KBM-7 (cell line): ENCODE measurements around the gene FAM3D.
A peak's percentile ranks its signal among the peaks of the same experiment; 100 is the strongest.
"Not testable (repeated sequence)": the region's sequence is repeated elsewhere in the genome, so short reads cannot be mapped to it uniquely, and the experiment has no call there.

ENCODE experiments used
- DNase-seq: peaks from one replicate; pipeline ENCODE4 v3.0.0-alpha.2; 2015
- in situ Hi-C: fragments of 300-500 bp; cut with MboI; formaldehyde crosslinking; loops from 2 replicates; pipeline ENCODE4 v1.14.3; 2020; ENCODE audit warnings: low sequenced_read_pairs, low pct_unique_long_range_greater_than_20kb, mixed read lengths

Gene FAM3D

GRCh38 chr3:58686847-58687246 lies 20.3 kb upstream of the FAM3D start:
- in situ Hi-C loops, result no loop called here
- no peak for DNase-seq

DNA sequence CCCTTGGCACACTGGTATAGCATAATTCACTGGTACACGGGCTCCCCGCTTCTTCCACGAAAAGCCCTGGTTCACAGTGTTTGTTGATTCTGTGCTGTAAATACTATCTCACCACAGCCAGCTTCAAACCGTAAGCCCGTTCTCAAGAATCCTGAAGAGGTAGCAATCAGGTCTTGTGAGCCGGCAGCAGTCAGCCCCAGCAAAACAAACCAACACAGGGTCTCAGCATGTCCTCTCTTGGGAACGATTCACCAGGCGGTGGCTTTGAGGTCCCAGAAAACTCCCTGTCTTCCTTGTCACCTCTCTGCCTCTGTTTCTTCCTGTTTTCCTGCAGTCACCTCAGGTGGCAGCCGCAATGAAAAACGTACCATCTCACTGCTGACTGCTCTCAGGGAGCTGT lies 19.1 kb upstream of the FAM3D start:
- no peak for DNase-seq
- in situ Hi-C loops, result no loop called here

DNA sequence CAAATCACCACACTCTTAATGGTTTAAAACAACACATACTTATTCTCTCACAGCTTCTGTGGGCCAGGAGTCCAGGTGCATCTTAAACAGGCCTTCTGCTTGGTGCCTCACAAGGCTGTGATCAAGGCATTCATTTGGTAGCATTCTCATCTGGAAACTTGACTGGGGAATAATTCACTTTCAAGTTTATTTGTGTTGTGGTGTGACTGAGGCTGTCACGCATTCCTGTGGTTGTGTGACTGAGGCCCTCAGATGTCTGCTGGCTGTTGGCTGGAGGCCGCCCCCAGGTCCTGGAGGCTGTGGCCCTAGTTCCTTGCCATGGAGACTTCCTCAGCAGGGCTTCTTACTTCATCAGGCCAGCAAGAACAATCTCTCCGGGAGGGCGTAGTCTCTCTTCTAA lies 16.9 kb upstream of the FAM3D start:
- in situ Hi-C loops, result no loop called here
- peak; percentile 5 for DNase-seq

- DNase-seq, result no peak
- in situ Hi-C loops, result no loop called here
Observed at GRCh38 chr3:58683001-58683458, 16.5 kb upstream of the FAM3D start.

- in situ Hi-C loops, result no loop called here
- no peak for DNase-seq
Observed at GRCh38 chr3:58681863-58682262, 15.3 kb upstream of the FAM3D start.

DNA sequence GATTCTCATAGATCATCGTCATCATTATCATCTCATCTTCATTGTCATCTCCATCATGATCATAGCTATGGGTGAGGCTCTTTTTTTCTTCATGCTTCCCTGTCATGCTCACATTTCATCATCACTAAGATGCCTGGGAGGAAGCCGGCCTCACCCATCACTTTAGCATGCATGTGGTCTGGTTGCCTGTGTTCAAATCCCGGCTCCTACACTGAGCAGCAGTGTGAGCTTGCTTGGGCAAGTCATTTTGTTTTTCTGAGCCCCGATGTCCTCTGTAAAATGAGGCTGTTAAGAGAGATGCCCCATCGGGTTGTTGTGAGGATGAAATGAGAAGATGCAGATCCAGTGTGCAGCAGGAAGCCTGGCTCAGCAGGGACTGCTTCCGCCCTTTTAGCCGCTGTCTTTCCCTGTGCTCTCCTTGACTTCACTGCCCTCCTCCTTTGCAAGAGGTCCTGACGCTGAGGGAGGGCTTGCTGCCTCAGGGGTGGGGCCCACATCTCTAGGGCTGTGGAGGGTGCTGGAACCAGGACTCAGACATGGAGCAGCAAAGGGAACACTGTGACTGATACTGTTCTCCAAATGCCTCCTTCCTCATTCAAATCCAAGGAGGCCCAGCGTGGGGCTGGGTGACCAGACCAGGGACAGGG lies 14.4 kb upstream of the FAM3D start:
- in situ Hi-C loops, result no loop called here
- DNase-seq, result no peak

- in situ Hi-C loops, result no loop called here
Observed at GRCh38 chr3:58679974-58680666, 13.5 kb upstream of the FAM3D start.

GRCh38 chr3:58679446-58679845 lies 12.9 kb upstream of the FAM3D start:
- in situ Hi-C loops, result no loop called here
- DNase-seq, result no peak

More at GRCh38 chr3:58679974-58680666, 13.5 kb upstream of the FAM3D start:
- no peak for DNase-seq

DNA sequence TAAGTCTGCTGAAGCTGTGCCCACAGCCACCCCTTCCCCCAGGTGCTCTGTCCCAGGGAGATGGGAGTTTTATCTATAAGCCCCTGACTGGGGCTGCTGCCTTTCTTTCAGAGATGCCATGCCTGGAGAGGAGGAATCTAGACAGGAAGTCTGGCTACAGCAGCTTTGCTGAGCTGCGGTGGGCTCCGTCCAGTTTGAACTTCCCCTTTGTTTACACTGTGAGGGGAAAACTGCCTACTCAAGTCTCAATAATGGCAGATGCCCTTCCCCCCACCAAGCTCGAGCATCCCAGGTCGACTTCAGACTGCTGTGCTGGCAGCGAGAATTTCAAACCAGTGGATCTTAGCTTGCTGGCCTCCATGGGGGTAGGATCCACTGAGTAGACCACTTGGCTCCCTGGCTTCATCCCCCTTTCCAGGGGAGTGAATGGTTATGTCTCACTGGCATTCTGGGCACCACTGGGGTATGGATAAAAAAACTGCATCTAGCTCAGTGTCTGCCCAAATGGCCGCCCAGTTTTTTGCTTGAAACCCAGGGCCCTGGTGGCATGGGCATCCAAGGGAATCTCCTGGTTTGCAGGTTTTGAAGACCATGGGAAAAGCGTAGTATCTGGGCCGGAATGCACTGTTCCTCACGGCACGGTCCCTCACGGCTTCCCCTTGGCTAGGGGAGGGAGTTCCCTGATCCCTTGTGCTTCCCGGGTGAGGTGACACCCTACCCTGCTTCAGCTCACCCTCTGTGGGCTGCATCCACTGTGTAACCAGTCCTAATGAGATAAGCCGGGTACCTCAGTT lies 11.8 kb upstream of the FAM3D start:
- in situ Hi-C loops, result not testable (repeated sequence)
- peak; percentile 58 for DNase-seq

DNA sequence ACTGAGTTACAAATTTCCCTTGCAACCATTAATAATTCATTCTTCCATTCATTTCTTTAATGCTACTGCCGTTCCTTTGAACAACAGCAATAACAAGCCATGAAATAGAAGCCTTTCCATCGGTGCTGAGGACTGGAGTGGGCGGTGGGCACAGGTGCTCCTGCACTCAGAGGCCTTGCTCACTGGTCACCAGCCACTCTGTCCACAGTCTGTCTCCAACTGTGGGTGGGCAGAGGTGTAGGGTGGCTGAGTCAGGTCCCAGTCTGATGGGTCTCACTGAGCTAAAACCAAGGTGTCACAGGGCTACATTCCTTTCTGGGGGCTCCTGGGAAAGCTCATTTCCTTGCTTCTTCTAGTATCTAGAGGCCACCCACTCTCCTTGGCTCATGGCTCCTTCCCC lies 6.3 kb upstream of the FAM3D start:
- DNase-seq, result no peak

GRCh38 chr3:58672451-58672850 lies 5.9 kb upstream of the FAM3D start:
- in situ Hi-C loops, result no loop called here
- no peak for DNase-seq

More for the DNA sequence above, 6.3 kb upstream of the FAM3D start:
- in situ Hi-C loops, result no loop called here

DNA sequence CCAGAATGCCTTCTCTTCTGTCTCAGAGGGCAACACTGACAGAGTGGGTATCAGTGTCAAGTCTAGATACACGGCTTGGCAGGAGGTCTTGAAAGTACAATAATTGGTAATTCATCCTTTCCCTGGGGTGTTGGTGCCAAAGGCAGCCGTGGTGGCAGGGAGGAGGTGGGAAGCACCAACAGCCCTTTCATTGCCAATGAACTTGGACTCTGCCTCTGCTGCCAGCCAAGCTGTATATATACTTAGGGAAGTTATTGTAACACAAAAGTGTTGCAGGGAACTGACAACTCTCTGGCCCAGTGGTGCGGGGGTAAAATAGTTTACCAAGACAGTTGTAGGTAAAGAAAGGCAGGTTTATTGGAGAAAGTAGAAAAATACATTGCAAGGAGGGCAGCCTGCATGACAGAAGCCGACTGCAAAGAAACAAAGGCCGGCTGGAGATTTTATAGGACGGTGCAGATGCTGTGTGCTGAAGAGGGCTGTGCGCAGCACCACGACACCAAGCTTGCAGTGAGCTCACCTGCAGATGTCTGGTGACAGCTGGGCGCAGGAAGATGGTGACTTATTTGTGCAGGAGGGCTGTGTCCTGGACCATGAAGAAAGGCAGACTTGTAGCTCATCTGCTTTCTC lies 4.0 kb upstream of the FAM3D start:
- in situ Hi-C loops, result no loop called here
- no peak for DNase-seq

DNA sequence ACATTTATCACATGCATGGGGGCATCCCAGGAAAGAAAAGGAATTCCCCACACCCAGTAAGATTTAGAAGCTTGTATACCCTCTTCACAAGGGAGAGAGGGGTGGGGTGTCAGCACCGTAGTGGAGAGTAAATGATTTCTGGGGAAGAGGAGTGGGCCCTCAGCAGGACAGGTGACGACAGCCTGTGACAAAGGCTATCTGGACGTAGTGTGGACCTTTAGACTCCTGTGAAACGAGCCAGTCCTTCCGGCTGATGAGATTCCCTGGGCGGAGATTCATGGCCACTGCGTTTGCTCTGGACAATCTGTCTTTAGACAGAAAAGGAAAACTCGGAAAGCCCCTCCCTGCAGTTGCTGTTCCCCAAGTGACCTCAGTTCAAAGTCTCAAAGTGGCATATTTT lies 1.7 kb upstream of the FAM3D start:
- no peak for DNase-seq
- in situ Hi-C loops, result no loop called here

- DNase-seq, result no peak
- in situ Hi-C loops, result no loop called here
Observed at GRCh38 chr3:58667704-58668103, 1.1 kb upstream of the FAM3D start.

- no peak for DNase-seq
- in situ Hi-C loops, result no loop called here
Observed at GRCh38 chr3:58667229-58667628, 655 bp upstream of the FAM3D start.

GRCh38 chr3:58665405-58665804 lies 1.2 kb downstream of the FAM3D start:
- no peak for DNase-seq
- in situ Hi-C loops, result no loop called here

DNA sequence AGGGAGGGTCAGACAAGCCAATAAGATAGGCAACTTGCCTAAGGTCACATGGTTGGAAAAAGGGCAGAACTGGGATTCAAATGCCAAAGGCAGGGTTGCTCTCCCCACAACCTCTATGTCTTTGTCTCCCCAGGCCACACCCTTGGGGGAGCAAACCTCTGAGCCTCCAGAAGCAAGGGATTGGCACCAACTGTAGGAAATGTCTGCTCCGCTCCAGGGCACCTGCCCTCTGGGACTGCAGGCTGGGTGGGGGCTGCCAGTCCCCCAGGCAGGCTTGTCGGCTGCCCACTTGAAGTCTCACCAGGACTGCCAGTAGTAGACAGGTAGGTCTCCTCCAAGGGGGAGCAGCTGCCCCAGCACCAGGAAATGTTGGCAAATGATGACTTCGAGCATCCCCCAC lies 2.0 kb downstream of the FAM3D start:
- in situ Hi-C loops, result no loop called here
- DNase-seq, result no peak

DNA sequence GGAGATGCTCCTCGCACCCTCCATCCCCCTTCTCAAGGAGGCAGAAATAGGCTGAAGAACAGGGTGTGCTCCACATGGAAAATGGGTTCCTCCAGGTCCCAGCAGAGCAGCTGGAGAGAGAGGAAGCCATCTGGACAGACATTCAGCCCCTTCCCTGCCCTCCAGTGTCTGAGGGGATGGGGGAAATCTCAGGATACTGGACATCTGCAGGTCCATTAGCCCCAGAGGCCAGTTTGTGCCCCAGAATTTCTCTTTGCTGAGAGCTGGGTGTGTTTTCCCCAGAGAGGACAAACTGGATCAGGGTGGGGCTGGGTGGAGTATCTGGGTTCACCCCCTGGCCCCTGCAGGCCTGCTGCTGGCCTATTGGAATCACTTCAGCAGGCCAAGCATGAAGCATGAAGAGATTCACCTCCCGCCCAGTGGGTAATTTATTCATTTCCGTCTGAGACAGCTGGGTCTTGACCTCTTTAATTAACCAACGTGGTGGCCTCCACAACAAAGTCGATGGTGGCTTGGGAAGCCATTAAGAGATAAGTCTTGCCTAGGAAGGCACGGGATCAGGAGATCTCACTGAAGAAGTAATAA lies 4.6 kb downstream of the FAM3D start:
- in situ Hi-C loops, result no loop called here
- no peak for DNase-seq

DNA sequence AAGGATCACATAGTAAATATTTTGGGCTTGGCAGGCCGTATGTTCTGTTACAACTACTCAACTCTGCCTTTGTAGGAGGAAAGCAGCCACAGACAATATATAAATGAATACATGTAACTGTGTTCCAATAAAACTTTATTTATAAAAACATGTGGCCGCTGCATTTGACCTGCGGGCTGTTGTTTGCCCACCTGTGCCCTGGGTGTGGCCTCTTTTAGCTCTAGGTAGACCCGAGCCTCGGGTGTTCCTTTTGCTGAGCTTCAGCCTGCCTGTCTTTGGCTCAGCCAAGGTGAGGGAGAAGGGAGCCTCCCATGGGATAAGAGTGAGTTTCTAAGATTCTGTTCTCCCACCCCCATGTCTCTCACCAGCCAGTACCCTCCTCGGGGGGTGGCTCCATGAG lies 5.6 kb downstream of the FAM3D start:
- in situ Hi-C loops, result no loop called here
- no peak for DNase-seq
